Measurements from ENCODE around the gene ZSCAN21.

Gene ZSCAN21

GRCh38 chr7:100027197-100027596, 22.4 kb upstream of the ZSCAN21 start:
- DNase-seq (ENCODE audit: low read depth) = no peak

- no peak for DNase-seq (ENCODE audit: low read depth)
Observed at GRCh38 chr7:100029596-100029995, 20.0 kb upstream of the ZSCAN21 start.

GRCh38 chr7:100033526-100033925, 16.0 kb upstream of the ZSCAN21 start:
- no peak for DNase-seq (ENCODE audit: low read depth)

GRCh38 chr7:100034871-100035510, 14.6 kb upstream of the ZSCAN21 start:
- no peak for DNase-seq (ENCODE audit: low read depth)

GRCh38 chr7:100035876-100036275, 13.7 kb upstream of the ZSCAN21 start:
- no peak for DNase-seq (ENCODE audit: low read depth)

GRCh38 chr7:100038326-100038725, 11.2 kb upstream of the ZSCAN21 start:
- no peak for DNase-seq (ENCODE audit: low read depth)

GRCh38 chr7:100040575-100040974, 9.0 kb upstream of the ZSCAN21 start:
- DNase-seq (ENCODE audit: low read depth) = no peak

- DNase-seq (ENCODE audit: low read depth) = no peak
Observed at GRCh38 chr7:100044718-100045117, 4.9 kb upstream of the ZSCAN21 start.

- no peak for DNase-seq (ENCODE audit: low read depth)
Observed at GRCh38 chr7:100048680-100049079, 894 bp upstream of the ZSCAN21 start.

- DNase-seq (ENCODE audit: low read depth) = no peak
Observed at GRCh38 chr7:100051611-100052010, 2.0 kb downstream of the ZSCAN21 start.

- DNase-seq (ENCODE audit: low read depth) = no peak
Observed at GRCh38 chr7:100053215-100053614, 3.6 kb downstream of the ZSCAN21 start.

- DNase-seq (ENCODE audit: low read depth) = no peak
Observed at GRCh38 chr7:100057006-100057405, 7.4 kb downstream of the ZSCAN21 start.

- no peak for DNase-seq (ENCODE audit: low read depth)
Observed at GRCh38 chr7:100059251-100059739, 9.7 kb downstream of the ZSCAN21 start.

- DNase-seq (ENCODE audit: low read depth) = no peak
Observed at GRCh38 chr7:100061518-100062193, 12.1 kb downstream of the ZSCAN21 start.

GRCh38 chr7:100063376-100063775, 13.8 kb downstream of the ZSCAN21 start:
- DNase-seq (ENCODE audit: low read depth) = no peak

GRCh38 chr7:100064162-100064561, 14.6 kb downstream of the ZSCAN21 start:
- no peak for DNase-seq (ENCODE audit: low read depth)

- no peak for DNase-seq (ENCODE audit: low read depth)
Observed at GRCh38 chr7:100065452-100066186, 16.0 kb downstream of the ZSCAN21 start.

GRCh38 chr7:100066953-100067352, 17.4 kb downstream of the ZSCAN21 start:
- DNase-seq (ENCODE audit: low read depth) = no peak

GRCh38 chr7:100069991-100070390, 20.4 kb downstream of the ZSCAN21 start:
- no peak for DNase-seq (ENCODE audit: low read depth)

GRCh38 chr7:100071018-100071723, 21.6 kb downstream of the ZSCAN21 start:
- DNase-seq (ENCODE audit: low read depth) = no peak

GRCh38 chr7:100072462-100072861, 22.9 kb downstream of the ZSCAN21 start:
- DNase-seq (ENCODE audit: low read depth) = no peak

GRCh38 chr7:100074841-100075240, 25.3 kb downstream of the ZSCAN21 start:
- no peak for DNase-seq (ENCODE audit: low read depth)
